Adrenal gland (tissue), 12 donors: ENCODE measurements around the gene SSBP3. TPM values are rescaled to one million over a fixed set of nuclear protein-coding genes. Genes with fewer than 3 reads are reported as not detected.

Source experiments
- DNase-seq, 7 donors: peaks; one replicate each; pipeline ENCODE4 v3.0.0-alpha.2; 2019 to 2020
- H3K27ac ChIP-seq, 5 donors: fragments of 200-600 bp; sonication (generic) in 4 of 5; 1 replicate in 3 of 5; 2 replicates in 2 of 5; pipeline versions ENCODE4 v1.5.1 to v1.8.0; 2016 to 2020; ENCODE audit warnings: mild to moderate bottlenecking in 1 of 5
- H3K27me3 ChIP-seq: fragments of 200-600 bp; 2 replicates; pipeline ENCODE4 v1.8.0; 2021
- H3K36me3 ChIP-seq, 2 donors: fragments of 200-600 bp; replicated peaks in 1 of 2; 1 replicate in 1 of 2; 2 replicates in 1 of 2; pipeline versions ENCODE4 v1.5.1 to v1.8.0; 2018 to 2022
- H3K4me1 ChIP-seq, 2 donors: fragments of 200-600 bp; replicated peaks in 1 of 2; 1 replicate in 1 of 2; 2 replicates in 1 of 2; pipeline versions ENCODE4 v1.5.1 to v1.8.0; 2018 to 2021
- H3K4me3 ChIP-seq, 4 donors: fragments of 200-600 bp; sonication (generic) in 3 of 4; one replicate each; pipeline ENCODE4 v1.5.1; 2016 to 2018
- H3K9me3 ChIP-seq, 3 donors: fragments of 200-600 bp; sonication (generic) in 1 of 3; replicated peaks in 1 of 3; 1 replicate in 2 of 3; 2 replicates in 1 of 3; pipeline versions ENCODE4 v1.5.1 to v1.8.0; 2016 to 2021
- CTCF ChIP-seq, 6 experiments: fragments of 450-650 bp in 4 of 6; fragments of 200-600 bp in 2 of 6; sonication (generic) in 1 of 6; IDR thresholded peaks; 1 replicate in 5 of 6; 2 replicates in 1 of 6; pipeline versions ENCODE4 v1.5.1 to v1.8.0; 2016 to 2021; ENCODE audit warnings: antibody characterized with exemption in 6 of 6, mild to moderate bottlenecking in 2 of 6, moderate library complexity in 1 of 6
- POLR2A ChIP-seq, 2 donors: fragments of 450-650 bp; IDR thresholded peaks; one replicate each; pipeline ENCODE4 v1.6.1; 2017; ENCODE audit warnings: antibody characterized with exemption in 2 of 2, mild to moderate bottlenecking in 2 of 2, moderate library complexity in 1 of 2
- WGBS, 4 donors: extraction: QIAGEN DNeasy Blood & Tissue Kit in 2 of 4; methylation state at CpG; one replicate each; pipeline versions ENCODE4 v1.1.5 to v1.1.7; 2013 to 2017; 5-methylcytosine and 5-hydroxymethylcytosine counted together
- intact Hi-C, 2 donors: fragments of 100-400 bp; cut with DNase I; formaldehyde crosslinking; loops; one replicate each; pipeline versions ENCODE4 v1.14.1 to v1.15.0; 2022 to 2023
- polyA plus RNA-seq, 3 donors: library from polyadenylated mRNA; stranded (reverse); fragments of 200-250 nt in 2 of 3; fragments of 350-450 nt in 1 of 3; fragmentation: Illumina TruSeq in 1 of 3; extraction: RNeasy Lipid Tissue Mini Kit (QIAGEN cat#74804) in 1 of 3; gene quantifications; one replicate each; pipeline ENCODE4 v1.2.3, GENCODE V29; 2013 to 2014
- total RNA-seq, 9 donors: library from RNA; depleted of rRNA in 4 of 9; stranded (reverse); fragments of >200 nt in 4 of 9; fragments of 120-200 nt in 1 of 9; fragmentation: NEBNext Ultra II Directional in 1 of 9; extraction: Animal tissue kit (Norgen Biotek cat#: 25700) in 1 of 9; gene quantifications; one replicate each; pipeline versions ENCODE4 v1.1.0 to v1.2.4, GENCODE V29; 2013 to 2023
- donor health status: healthy with polysubstance abuse.
- donor health status: Bipolar disorder and iron deficiency.
- donor health status: DM: yes; HTN: yes; CAD: no.
- donor health status: DM: no; HTN: no; CAD: no.
- donor health status: DM: no; HTN: no; CAD: no.
- donor health status: DM: yes; HTN: yes; CAD: no.

The SSBP3 gene
- total and polyA plus RNA-seq, 12 donors, result 15.3 to 150 (median 66.0) TPM

GRCh38 chr1:54279457-54279856, 126.7 kb downstream of the SSBP3 start:
- DNase-seq, result no peak
- Histone ChIP-seq H3K9me3 (no peaks in the 10 kb centered on the region), H3K4me1 (peaks cover 32 to 63% of the 10 kb centered on the region in 2 donors), H3K4me3 (no peak overlapping the region), H3K36me3 (no peaks in the 10 kb centered on the region), H3K27ac (peak overlapping the region in 3 of 5 donors; percentile 90 to 99 (median 98)), H3K27me3 (no peaks in the 10 kb centered on the region)
- TF ChIP-seq CTCF (IDR thresholded peaks at IDR 0.05), result no peak
- no peak for TF ChIP-seq POLR2A (IDR thresholded peaks at IDR 0.05)
- WGBS, 4 donors, result 95 to 98% (median 97%) methylated on average over 5 to 8 of the region's 8 CpGs
- intact Hi-C loops, result loop anchor here (5.0 to 10.0 kb wide), 3 partner anchors 125 to 208 kb away; partner anchors contain the start of gene SSBP3 (in 2 of the 2)

GRCh38 chr1:54278941-54279422, 127.2 kb downstream of the SSBP3 start:
- 61 to 91% (median 74%) methylated on average over 4 to 9 of the region's 9 CpGs for WGBS, 4 donors
- Histone ChIP-seq H3K36me3 (no peaks in the 10 kb centered on the region), H3K27ac (peak overlapping the region; percentile 68 to 99 (median 90)), H3K27me3 (no peaks in the 10 kb centered on the region), H3K9me3 (no peaks in the 10 kb centered on the region), H3K4me1 (peaks cover 37 to 67% of the 10 kb centered on the region in 2 donors), H3K4me3 (no peak overlapping the region)
- intact Hi-C loops, result loop anchor here (5.0 to 10.0 kb wide), 3 partner anchors 126 to 208 kb away; partner anchors contain the start of gene SSBP3 (in 2 of the 2)
- no peak for TF ChIP-seq CTCF (IDR thresholded peaks at IDR 0.05)
- DNase-seq, result peak in 4 of 7 donors; percentile 36 to 76 (median 48)

GRCh38 chr1:54277451-54278341, 128.5 kb downstream of the SSBP3 start:
- intact Hi-C loops, result loop anchor here (5.0 to 10.0 kb wide), 3 partner anchors 127 to 210 kb away; partner anchors contain the start of gene SSBP3 (in 2 of the 2)
- no peak for TF ChIP-seq CTCF (IDR thresholded peaks at IDR 0.05)
- no peak for TF ChIP-seq POLR2A (IDR thresholded peaks at IDR 0.05)
- DNase-seq, result peak in 1 of 7 donors; percentile 36
- H3K9me3 ChIP-seq, result no peaks in the 10 kb centered on the region
- no peak overlapping the region for H3K4me3 ChIP-seq
- H3K27ac ChIP-seq, result peak overlapping the region; percentile 68 to 99 (median 90)
- H3K36me3 ChIP-seq, result no peaks in the 10 kb centered on the region
- WGBS, 4 donors, result 30 to 45% (median 36%) methylated on average over 4 of the region's 4 CpGs
- H3K27me3 ChIP-seq, result no peaks in the 10 kb centered on the region
- peaks cover 49 to 80% of the 10 kb centered on the region in 2 donors for H3K4me1 ChIP-seq
